Measurements from ENCODE around the gene NFKBIL1. TPM values are rescaled to one million over a fixed set of nuclear protein-coding genes. Genes with fewer than 3 reads are reported as not detected.

Gene NFKBIL1
- total and polyA plus RNA-seq, 9 of the 15 experiments (the other 6 are each of a cell fraction or from before 2014, with no cell fraction given) = 0.49 to 33.1 (median 7.6) TPM

GRCh38 chr6:31541658-31542521 lies 5.5 kb upstream of the NFKBIL1 start, which contains the start of gene DDX39B (continued):
- TF ChIP-seq RERE (CRISPR knock-in tag; IDR thresholded peaks at IDR 0.05; ENCODE audit: borderline replicate concordance) = peak; percentile 88; the same call in 1 of the 2 replicates
- peak; percentile 81 for TF ChIP-seq SMAD1 (IDR thresholded peaks at IDR 0.05; ENCODE audit: low read depth, low read length, partially characterized antibody)
- TF ChIP-seq PKNOX1 (IDR thresholded peaks at IDR 0.05) = no peak
- peak; percentile 59 for TF ChIP-seq NCOR1 (IDR thresholded peaks at IDR 0.05)
- no peak for TF ChIP-seq RBM14 (IDR thresholded peaks at IDR 0.05; ENCODE audit: borderline replicate concordance, insufficient read depth, low read depth, low read length)
- peak; percentile 79 for TF ChIP-seq MAX (CRISPR knock-in tag; IDR thresholded peaks at IDR 0.05)
- TF ChIP-seq ZNF3 (CRISPR knock-in tag; IDR thresholded peaks at IDR 0.05) = no peak
- peak; percentile 10 for TF ChIP-seq DPF2 (IDR thresholded peaks at IDR 0.05)
- TF ChIP-seq ZNF324 (CRISPR knock-in tag; IDR thresholded peaks at IDR 0.05) = no peak
- TF ChIP-seq ZNF584 (CRISPR knock-in tag; IDR thresholded peaks at IDR 0.05; ENCODE audit: low read depth) = peak; percentile 83; the same call in 1 of the 2 replicates
- TF ChIP-seq BDP1 (IDR thresholded peaks at IDR 0.05; ENCODE audit: insufficient read depth, insufficient read length) = no peak
- TF ChIP-seq ZNF551 (CRISPR knock-in tag; IDR thresholded peaks at IDR 0.05) = no peak
- TF ChIP-seq MCM5 (IDR thresholded peaks at IDR 0.05; ENCODE audit: low read depth) = no peak
- TF ChIP-seq POLR2AphosphoS2 (IDR thresholded peaks at IDR 0.05; ENCODE audit: low read length) = no peak
- TF ChIP-seq HOMEZ (CRISPR knock-in tag; IDR thresholded peaks at IDR 0.05) = no peak; the same call in 1 of the 2 replicates
